Measurements from ENCODE around the gene FAM118A.
"Not testable (repeated sequence)": the region's sequence is repeated elsewhere in the genome, so short reads cannot be mapped to it uniquely, and the experiment has no call there.

FAM118A gene

GRCh38 chr22:45309422-45310227 lies at the start of gene FAM118A:
Gene FAM118A (plus strand): TSS chr22:45309934. CDS start chr22:45322380, 12,446 bp downstream.
- peaks cover 41% of the 10 kb centered on the region for H3K79me2 ChIP-seq (ENCODE audit: insufficient read depth, low read length)
- no peaks in the 10 kb centered on the region for H3K9me3 ChIP-seq (ENCODE audit: insufficient read depth, low read length, severe bottlenecking)
- peak within 1 kb of the TSS; percentile 85 for H3K27ac ChIP-seq (ENCODE audit: low read length)
- peaks cover 17% of the 10 kb centered on the region for H4K20me1 ChIP-seq (ENCODE audit: insufficient read depth, low read length)
- H3K36me3 ChIP-seq (ENCODE audit: insufficient read depth, low read length), result no peaks in the 10 kb centered on the region
- peak within 1 kb of the TSS; percentile 85 for H3K4me2 ChIP-seq (ENCODE audit: insufficient read depth, low read length)
- H2AFZ ChIP-seq (ENCODE audit: low read depth, low read length), result peak within 1 kb of the TSS; percentile 93
- H3K4me3 ChIP-seq (ENCODE audit: low read depth in 1 of 2, low read length in 2 of 2), result peak within 1 kb of the TSS; percentile 82 to 87
- no peak for TF ChIP-seq EZH2 (IDR thresholded peaks at IDR 0.05; ENCODE audit: borderline replicate concordance, low read depth, low read length, severe bottlenecking)
- no peak for TF ChIP-seq CTCF (IDR thresholded peaks at IDR 0.05; ENCODE audit: borderline replicate concordance, extremely low read depth, low read length, poor library complexity, severe bottlenecking)
- no peaks in the 10 kb centered on the region for H3K27me3 ChIP-seq (ENCODE audit: insufficient read depth, low read length, poor library complexity)
- H3K9ac ChIP-seq (ENCODE audit: low read depth, low read length), result peak within 1 kb of the TSS; percentile 88
- ATAC-seq (ENCODE audit: insufficient read depth, low read depth) (peak; percentile 84), DNase-seq (peak; percentile 94)
- peaks cover 30% of the 10 kb centered on the region for H3K4me1 ChIP-seq (ENCODE audit: insufficient read depth, low read length)

- H3K4me1 ChIP-seq (ENCODE audit: insufficient read depth, low read length); H4K20me1 ChIP-seq (ENCODE audit: insufficient read depth, low read length); H3K79me2 ChIP-seq (ENCODE audit: insufficient read depth, low read length); H3K9ac ChIP-seq (ENCODE audit: low read depth, low read length); ATAC-seq (ENCODE audit: insufficient read depth, low read depth); H3K4me3 ChIP-seq (ENCODE audit: low read depth in 1 of 2, low read length in 2 of 2); H3K36me3 ChIP-seq (ENCODE audit: insufficient read depth, low read length); H2AFZ ChIP-seq (ENCODE audit: low read depth, low read length); H3K9me3 ChIP-seq (ENCODE audit: insufficient read depth, low read length, severe bottlenecking); DNase-seq; H3K4me2 ChIP-seq (ENCODE audit: insufficient read depth, low read length); H3K27ac ChIP-seq (ENCODE audit: low read length): not testable (repeated sequence)
- H3K27me3 ChIP-seq (ENCODE audit: insufficient read depth, low read length, poor library complexity), result peaks cover 29% of the 10 kb centered on the region
Observed at GRCh38 chr22:45260395-45260759, 49.4 kb upstream of the FAM118A start.

- Histone ChIP-seq H4K20me1 (ENCODE audit: insufficient read depth, low read length) (peaks cover 8% of the 10 kb centered on the region; the same call in 1 of the 2 replicates), H3K27ac (ENCODE audit: low read length) (no peak overlapping the region), H3K27me3 (ENCODE audit: insufficient read depth, low read length, poor library complexity) (peaks cover 30% of the 10 kb centered on the region), H3K4me2 (ENCODE audit: insufficient read depth, low read length) (no peak overlapping the region), H3K9me3 (ENCODE audit: insufficient read depth, low read length, severe bottlenecking) (no peaks in the 10 kb centered on the region), H3K4me3 (ENCODE audit: low read depth in 1 of 2, low read length in 2 of 2) (no peak overlapping the region), H3K9ac (ENCODE audit: low read depth, low read length) (no peak overlapping the region), H2AFZ (ENCODE audit: low read depth, low read length) (no peak overlapping the region), H3K36me3 (ENCODE audit: insufficient read depth, low read length) (no peaks in the 10 kb centered on the region), H3K79me2 (ENCODE audit: insufficient read depth, low read length) (no peaks in the 10 kb centered on the region), H3K4me1 (ENCODE audit: insufficient read depth, low read length) (no peaks in the 10 kb centered on the region)
- TF ChIP-seq EZH2 (IDR thresholded peaks at IDR 0.05; ENCODE audit: borderline replicate concordance, low read depth, low read length, severe bottlenecking) (no peak), CTCF (IDR thresholded peaks at IDR 0.05; ENCODE audit: borderline replicate concordance, extremely low read depth, low read length, poor library complexity, severe bottlenecking) (no peak)
- ATAC-seq (ENCODE audit: insufficient read depth, low read depth) (no peak), DNase-seq (no peak)
Observed at GRCh38 chr22:45261407-45262088, 48.2 kb upstream of the FAM118A start.

Data from DND-41 (cell line).